ENCODE measurements around the gene LRBA.

Gene LRBA

DNA sequence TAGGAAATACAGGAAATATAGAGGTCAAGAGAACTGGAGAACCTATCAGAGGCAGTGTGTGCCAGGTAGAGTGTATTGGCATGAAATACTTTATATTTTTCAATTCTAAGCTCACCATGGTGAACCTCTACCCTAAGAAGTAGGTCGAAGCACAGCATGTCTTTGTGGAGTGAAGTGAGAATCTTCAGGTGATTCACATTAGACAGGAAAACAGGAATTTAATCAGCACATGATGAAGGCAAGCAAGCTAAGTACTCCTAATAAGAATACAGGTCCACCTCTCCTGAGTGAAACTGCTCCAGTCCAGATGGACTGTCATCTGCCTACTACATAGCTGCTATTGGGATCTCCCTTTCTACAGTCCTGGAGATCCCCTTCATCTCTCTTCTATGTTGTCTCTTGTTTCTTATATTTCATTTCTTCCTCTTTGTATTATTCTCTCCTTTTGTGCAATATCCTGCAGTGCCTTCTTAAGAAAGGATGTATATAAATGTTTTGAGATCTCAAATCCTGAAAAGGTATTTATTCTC, 159.0 kb downstream of the LRBA start:
- Histone ChIP-seq H3K9me3 (ENCODE audit: control insufficient read depth, low read depth, low read length) (no peaks in the 10 kb centered on the region), H3K27ac (ENCODE audit: low read length) (no peak overlapping the region), H3K27me3 (ENCODE audit: control insufficient read depth, insufficient read depth, low read length) (no peaks in the 10 kb centered on the region), H3K4me1 (ENCODE audit: control insufficient read depth, low read depth, low read length) (no peaks in the 10 kb centered on the region), H3K4me3 (ENCODE audit: low read length) (no peak overlapping the region), H3K9ac (ENCODE audit: low read length) (no peak overlapping the region), H3K36me3 (ENCODE audit: control insufficient read depth, low read depth, low read length) (peaks cover 12% of the 10 kb centered on the region)

GRCh38 chr4:150854600-150854999, 160.5 kb downstream of the LRBA start:
- Histone ChIP-seq H3K4me3 (ENCODE audit: low read length) (no peak overlapping the region), H3K4me1 (ENCODE audit: control insufficient read depth, low read depth, low read length) (no peaks in the 10 kb centered on the region), H3K27me3 (ENCODE audit: control insufficient read depth, insufficient read depth, low read length) (no peaks in the 10 kb centered on the region), H3K9me3 (ENCODE audit: control insufficient read depth, low read depth, low read length) (no peaks in the 10 kb centered on the region), H3K27ac (ENCODE audit: low read length) (no peak overlapping the region), H3K36me3 (ENCODE audit: control insufficient read depth, low read depth, low read length) (peaks cover 12% of the 10 kb centered on the region), H3K9ac (ENCODE audit: low read length) (no peak overlapping the region)

GRCh38 chr4:150853882-150854281, 161.2 kb downstream of the LRBA start:
- H3K9me3 ChIP-seq (ENCODE audit: control insufficient read depth, low read depth, low read length): no peaks in the 10 kb centered on the region
- H3K9ac ChIP-seq (ENCODE audit: low read length): no peak overlapping the region
- peaks cover 19% of the 10 kb centered on the region for H3K36me3 ChIP-seq (ENCODE audit: control insufficient read depth, low read depth, low read length)
- H3K4me3 ChIP-seq (ENCODE audit: low read length): no peak overlapping the region
- H3K4me1 ChIP-seq (ENCODE audit: control insufficient read depth, low read depth, low read length): no peaks in the 10 kb centered on the region
- no peak overlapping the region for H3K27ac ChIP-seq (ENCODE audit: low read length)
- no peaks in the 10 kb centered on the region for H3K27me3 ChIP-seq (ENCODE audit: control insufficient read depth, insufficient read depth, low read length)

DNA sequence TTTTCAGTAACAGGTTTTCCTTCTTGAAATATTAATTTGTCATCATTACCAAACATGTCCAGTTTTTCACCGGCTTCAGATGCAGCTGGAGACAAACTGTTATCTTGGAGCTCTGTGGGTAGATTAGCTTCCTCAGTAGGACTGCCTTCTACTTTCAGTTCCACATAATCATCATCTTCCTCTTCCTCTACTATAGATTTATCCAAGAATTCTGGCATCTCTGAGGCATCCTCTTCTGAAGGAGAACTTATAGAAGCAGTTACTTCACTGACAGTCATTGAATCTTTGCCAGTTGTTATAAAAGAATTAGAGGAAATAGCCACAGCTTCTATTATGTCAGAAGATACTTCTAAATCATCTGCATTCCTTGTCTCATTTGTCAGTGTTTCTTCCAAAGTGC, 162.9 kb downstream of the LRBA start:
- no peak overlapping the region for H3K9ac ChIP-seq (ENCODE audit: low read length)
- no peaks in the 10 kb centered on the region for H3K4me1 ChIP-seq (ENCODE audit: control insufficient read depth, low read depth, low read length)
- H3K9me3 ChIP-seq (ENCODE audit: control insufficient read depth, low read depth, low read length): no peaks in the 10 kb centered on the region
- H3K27me3 ChIP-seq (ENCODE audit: control insufficient read depth, insufficient read depth, low read length): no peaks in the 10 kb centered on the region
- H3K36me3 ChIP-seq (ENCODE audit: control insufficient read depth, low read depth, low read length): peaks cover 22% of the 10 kb centered on the region
- H3K27ac ChIP-seq (ENCODE audit: low read length): no peak overlapping the region
- H3K4me3 ChIP-seq (ENCODE audit: low read length): no peak overlapping the region

DNA sequence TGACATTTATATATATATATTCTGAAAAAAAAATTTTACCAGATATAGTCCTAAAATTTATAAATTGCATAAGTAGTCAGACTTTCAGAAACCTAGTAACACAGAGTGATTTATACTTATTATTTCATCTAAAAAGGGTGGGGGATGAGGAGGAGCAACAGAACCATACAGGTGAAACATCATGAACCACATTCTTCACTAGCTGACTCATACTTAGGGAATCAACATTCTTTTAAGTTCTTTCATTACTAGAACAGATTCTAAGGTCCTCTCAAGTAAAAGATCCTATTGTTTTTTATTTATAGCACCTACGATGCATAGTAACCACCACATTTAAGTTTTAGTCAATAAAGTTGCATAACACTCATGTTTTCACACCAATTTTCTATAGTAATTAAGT, 166.1 kb downstream of the LRBA start:
- H3K9ac ChIP-seq (ENCODE audit: low read length): no peak overlapping the region
- H3K36me3 ChIP-seq (ENCODE audit: control insufficient read depth, low read depth, low read length): peaks cover 22% of the 10 kb centered on the region
- H3K4me1 ChIP-seq (ENCODE audit: control insufficient read depth, low read depth, low read length): no peaks in the 10 kb centered on the region
- H3K27ac ChIP-seq (ENCODE audit: low read length): no peak overlapping the region
- H3K9me3 ChIP-seq (ENCODE audit: control insufficient read depth, low read depth, low read length): no peaks in the 10 kb centered on the region
- no peaks in the 10 kb centered on the region for H3K27me3 ChIP-seq (ENCODE audit: control insufficient read depth, insufficient read depth, low read length)
- no peak overlapping the region for H3K4me3 ChIP-seq (ENCODE audit: low read length)

GRCh38 chr4:150828159-150828558, 186.9 kb downstream of the LRBA start:
- peaks cover 20% of the 10 kb centered on the region for H3K36me3 ChIP-seq (ENCODE audit: control insufficient read depth, low read depth, low read length)
- H3K27me3 ChIP-seq (ENCODE audit: control insufficient read depth, insufficient read depth, low read length): no peaks in the 10 kb centered on the region
- no peak overlapping the region for H3K9ac ChIP-seq (ENCODE audit: low read length)
- H3K27ac ChIP-seq (ENCODE audit: low read length): no peak overlapping the region
- no peak overlapping the region for H3K4me3 ChIP-seq (ENCODE audit: low read length)
- no peaks in the 10 kb centered on the region for H3K4me1 ChIP-seq (ENCODE audit: control insufficient read depth, low read depth, low read length)
- no peaks in the 10 kb centered on the region for H3K9me3 ChIP-seq (ENCODE audit: control insufficient read depth, low read depth, low read length)

DNA sequence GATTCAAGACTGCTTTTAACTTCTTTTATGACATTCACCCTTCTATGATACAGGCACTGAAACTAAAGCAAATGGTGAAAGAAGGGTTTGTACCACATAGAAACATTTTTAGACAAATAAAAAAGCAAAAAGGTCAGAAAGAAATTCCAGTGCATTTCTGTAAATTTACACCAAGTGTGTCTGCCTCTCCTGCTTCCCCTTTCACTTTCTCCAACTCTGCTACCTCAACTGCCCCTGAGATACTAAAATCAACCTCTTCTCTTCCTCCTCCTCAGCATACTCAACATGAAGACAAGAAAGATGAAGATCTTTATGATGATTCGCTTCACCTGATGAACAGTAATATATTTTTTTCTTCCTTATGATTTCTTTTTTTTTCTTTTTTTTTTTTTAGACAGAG, 187.9 kb downstream of the LRBA start:
- H3K4me3 ChIP-seq (ENCODE audit: low read length): no peak overlapping the region
- H3K9me3 ChIP-seq (ENCODE audit: control insufficient read depth, low read depth, low read length): no peaks in the 10 kb centered on the region
- H3K27me3 ChIP-seq (ENCODE audit: control insufficient read depth, insufficient read depth, low read length): no peaks in the 10 kb centered on the region
- H3K27ac ChIP-seq (ENCODE audit: low read length): no peak overlapping the region
- H3K4me1 ChIP-seq (ENCODE audit: control insufficient read depth, low read depth, low read length): no peaks in the 10 kb centered on the region
- peaks cover 20% of the 10 kb centered on the region for H3K36me3 ChIP-seq (ENCODE audit: control insufficient read depth, low read depth, low read length)
- no peak overlapping the region for H3K9ac ChIP-seq (ENCODE audit: low read length)

- Histone ChIP-seq H3K4me1 (ENCODE audit: control insufficient read depth, low read depth, low read length) (no peaks in the 10 kb centered on the region), H3K27ac (ENCODE audit: low read length) (no peak overlapping the region), H3K36me3 (ENCODE audit: control insufficient read depth, low read depth, low read length) (peaks cover 20% of the 10 kb centered on the region), H3K4me3 (ENCODE audit: low read length) (no peak overlapping the region), H3K9me3 (ENCODE audit: control insufficient read depth, low read depth, low read length) (no peaks in the 10 kb centered on the region), H3K27me3 (ENCODE audit: control insufficient read depth, insufficient read depth, low read length) (no peaks in the 10 kb centered on the region), H3K9ac (ENCODE audit: low read length) (no peak overlapping the region)
Measured at GRCh38 chr4:150826306-150826705, 188.8 kb downstream of the LRBA start.

GRCh38 chr4:150822407-150822806, 192.7 kb downstream of the LRBA start:
- Histone ChIP-seq H3K4me3 (ENCODE audit: low read length) (no peak overlapping the region), H3K4me1 (ENCODE audit: control insufficient read depth, low read depth, low read length) (no peaks in the 10 kb centered on the region), H3K27ac (ENCODE audit: low read length) (no peak overlapping the region), H3K36me3 (ENCODE audit: control insufficient read depth, low read depth, low read length) (peaks cover 8% of the 10 kb centered on the region), H3K9ac (ENCODE audit: low read length) (no peak overlapping the region), H3K27me3 (ENCODE audit: control insufficient read depth, insufficient read depth, low read length) (no peaks in the 10 kb centered on the region), H3K9me3 (ENCODE audit: control insufficient read depth, low read depth, low read length) (no peaks in the 10 kb centered on the region)

DNA sequence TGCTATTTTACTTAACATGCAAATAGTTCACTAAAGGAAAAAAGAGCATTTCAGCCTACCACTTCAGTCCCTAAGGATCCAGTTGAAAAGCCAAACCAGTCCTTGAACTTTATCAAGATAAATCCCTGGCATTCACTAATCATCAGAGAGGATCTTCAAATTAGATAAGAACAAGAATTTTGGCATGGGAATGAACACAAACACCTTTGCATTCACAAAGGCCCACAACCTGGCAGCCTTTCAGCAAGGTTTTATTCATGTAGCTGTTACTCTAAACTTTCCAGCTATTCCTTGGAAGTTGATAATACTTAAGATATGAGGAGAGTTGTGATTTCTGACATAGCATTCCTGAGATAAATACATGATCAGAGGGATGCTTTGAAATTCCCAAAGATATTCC, 193.4 kb downstream of the LRBA start:
- H3K36me3 ChIP-seq (ENCODE audit: control insufficient read depth, low read depth, low read length): peaks cover 3% of the 10 kb centered on the region
- H3K4me3 ChIP-seq (ENCODE audit: low read length): no peak overlapping the region
- H3K9me3 ChIP-seq (ENCODE audit: control insufficient read depth, low read depth, low read length): no peaks in the 10 kb centered on the region
- no peaks in the 10 kb centered on the region for H3K27me3 ChIP-seq (ENCODE audit: control insufficient read depth, insufficient read depth, low read length)
- H3K9ac ChIP-seq (ENCODE audit: low read length): no peak overlapping the region
- no peak overlapping the region for H3K27ac ChIP-seq (ENCODE audit: low read length)
- H3K4me1 ChIP-seq (ENCODE audit: control insufficient read depth, low read depth, low read length): no peaks in the 10 kb centered on the region

- no peaks in the 10 kb centered on the region for H3K27me3 ChIP-seq (ENCODE audit: control insufficient read depth, insufficient read depth, low read length)
- no peaks in the 10 kb centered on the region for H3K9me3 ChIP-seq (ENCODE audit: control insufficient read depth, low read depth, low read length)
- no peak overlapping the region for H3K9ac ChIP-seq (ENCODE audit: low read length)
- no peaks in the 10 kb centered on the region for H3K36me3 ChIP-seq (ENCODE audit: control insufficient read depth, low read depth, low read length)
- H3K4me1 ChIP-seq (ENCODE audit: control insufficient read depth, low read depth, low read length): no peaks in the 10 kb centered on the region
- H3K27ac ChIP-seq (ENCODE audit: low read length): no peak overlapping the region
- no peak overlapping the region for H3K4me3 ChIP-seq (ENCODE audit: low read length)
Measured at GRCh38 chr4:150820409-150820808, 194.7 kb downstream of the LRBA start.

DNA sequence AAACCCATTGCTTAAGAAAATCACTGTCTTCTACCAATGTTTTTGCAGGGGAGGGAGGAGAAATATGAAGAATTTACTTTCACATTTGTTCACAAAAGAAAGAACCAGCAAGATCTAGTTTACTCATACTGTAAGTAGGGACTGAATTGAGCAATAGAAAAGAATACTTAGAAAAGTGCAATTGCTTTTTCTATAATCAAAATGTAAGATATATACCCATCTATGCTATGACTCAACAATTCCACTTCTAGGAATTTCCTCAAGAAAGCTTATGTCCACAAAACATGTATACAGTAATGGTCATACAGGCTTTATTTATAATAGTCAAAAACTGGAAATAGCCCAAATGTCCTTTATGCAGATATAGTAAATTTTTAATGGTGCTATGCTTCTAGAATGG, 196.4 kb downstream of the LRBA start:
- Histone ChIP-seq H3K9me3 (ENCODE audit: control insufficient read depth, low read depth, low read length) (no peaks in the 10 kb centered on the region), H3K27me3 (ENCODE audit: control insufficient read depth, insufficient read depth, low read length) (no peaks in the 10 kb centered on the region), H3K27ac (ENCODE audit: low read length) (no peak overlapping the region), H3K4me3 (ENCODE audit: low read length) (no peak overlapping the region), H3K9ac (ENCODE audit: low read length) (no peak overlapping the region), H3K36me3 (ENCODE audit: control insufficient read depth, low read depth, low read length) (no peaks in the 10 kb centered on the region), H3K4me1 (ENCODE audit: control insufficient read depth, low read depth, low read length) (no peaks in the 10 kb centered on the region)
